ENCODE data around the gene HDGF. TPM values are rescaled to one million over a fixed set of nuclear protein-coding genes. Genes with fewer than 3 reads are reported as not detected.
A peak's percentile ranks its signal among the peaks of the same experiment; 100 is the strongest.

HDGF gene
- 100 to 1,000 TPM; 282 to 283 TPM for total RNA-seq

- intact Hi-C loops (cut with micrococcal nuclease): loop anchor here (1.0 kb wide), 4 partner anchors 10 to 65 kb away; partner anchors contain the start of genes ISG20L2, METTL25B, MRPL24 and PRCC
- DNase-seq: no peak
- CTCF ChIA-PET: interaction anchor here (1.2 to 4.0 kb wide), 3 partner anchors 10 to 23 kb away, joined by 5 to 48 read pairs (median 6); partner anchors contain the start of genes ISG20L2, METTL25B and MRPL24
- H3K4me1 Mint-ChIP-seq (ENCODE audit: low read depth): peaks cover 31% of the 10 kb centered on the region
- H3K27me3 Mint-ChIP-seq (ENCODE audit: low read depth): no peaks in the 10 kb centered on the region
- H3K4me3 Mint-ChIP-seq: peak within 1 kb of the TSS; percentile 99
- H3K27ac Mint-ChIP-seq: peak within 1 kb of the TSS; percentile 97
- H3K9me3 Mint-ChIP-seq: no peaks in the 10 kb centered on the region
- H3K36me3 Mint-ChIP-seq (ENCODE audit: low read depth): peaks cover 29% of the 10 kb centered on the region
These were observed at the start of gene HDGF for GRCh38 chr1:156751451-156751756. Gene HDGF (minus strand): TSS chr1:156751675. CDS start chr1:156751429, 246 bp downstream.

GRCh38 chr1:156797212-156797871, 45.9 kb upstream of the HDGF start:
- intact Hi-C loops (cut with micrococcal nuclease): loop anchor here (1.0 kb wide), 3 partner anchors 39 to 93 kb away; partner anchors contain the start of gene NTRK1
- Mint-ChIP-seq H3K27me3 (ENCODE audit: low read depth) (no peaks in the 10 kb centered on the region), H3K36me3 (ENCODE audit: low read depth) (peaks cover 39% of the 10 kb centered on the region), H3K4me3 (no peak overlapping the region), H3K4me1 (ENCODE audit: low read depth) (no peaks in the 10 kb centered on the region), H3K27ac (no peak overlapping the region), H3K9me3 (no peaks in the 10 kb centered on the region)
- peak; percentile 78 for DNase-seq
- CTCF ChIA-PET: interaction anchor here (0.6 to 9.4 kb wide), 14 partner anchors 10 to 107 kb away, joined by 3 to 177 read pairs (median 6); partner anchors contain the start of genes INSRR, NTRK1 and PEAR1

GRCh38 chr1:156796340-156797097, 45.0 kb upstream of the HDGF start:
- H3K4me3 Mint-ChIP-seq: no peak overlapping the region
- H3K4me1 Mint-ChIP-seq (ENCODE audit: low read depth): no peaks in the 10 kb centered on the region
- no peak for DNase-seq
- no peaks in the 10 kb centered on the region for H3K27me3 Mint-ChIP-seq (ENCODE audit: low read depth)
- no peaks in the 10 kb centered on the region for H3K9me3 Mint-ChIP-seq
- peaks cover 43% of the 10 kb centered on the region for H3K36me3 Mint-ChIP-seq (ENCODE audit: low read depth)
- CTCF ChIA-PET: interaction anchor here (0.6 to 9.4 kb wide), 20 partner anchors 9 to 271 kb away, joined by 3 to 177 read pairs (median 4); partner anchors contain the start of genes INSRR, NTRK1, PEAR1 and SH2D2A
- H3K27ac Mint-ChIP-seq: no peak overlapping the region
- intact Hi-C loops (cut with micrococcal nuclease): loop anchor here (1.0 kb wide), 3 partner anchors 40 to 94 kb away; partner anchors contain the start of gene NTRK1

GRCh38 chr1:156795787-156796186, 44.3 kb upstream of the HDGF start:
- no peaks in the 10 kb centered on the region for H3K27me3 Mint-ChIP-seq (ENCODE audit: low read depth)
- no peaks in the 10 kb centered on the region for H3K4me1 Mint-ChIP-seq (ENCODE audit: low read depth)
- H3K36me3 Mint-ChIP-seq (ENCODE audit: low read depth): peaks cover 39% of the 10 kb centered on the region
- no peak for DNase-seq
- H3K9me3 Mint-ChIP-seq: no peaks in the 10 kb centered on the region
- H3K4me3 Mint-ChIP-seq: no peak overlapping the region
- intact Hi-C loops (cut with micrococcal nuclease): no loop called here
- no peak overlapping the region for H3K27ac Mint-ChIP-seq
- CTCF ChIA-PET: interaction anchor here (0.7 to 9.4 kb wide), 11 partner anchors 8 to 271 kb away, joined by 3 to 177 read pairs (median 4); partner anchors contain the start of genes INSRR, NTRK1, PEAR1 and SH2D2A

- no peaks in the 10 kb centered on the region for H3K9me3 Mint-ChIP-seq
- H3K36me3 Mint-ChIP-seq (ENCODE audit: low read depth): peaks cover 39% of the 10 kb centered on the region
- no peak overlapping the region for H3K4me3 Mint-ChIP-seq
- no peaks in the 10 kb centered on the region for H3K27me3 Mint-ChIP-seq (ENCODE audit: low read depth)
- CTCF ChIA-PET: interaction anchor here (1.0 to 9.4 kb wide), 10 partner anchors 20 to 117 kb away, joined by 3 to 177 read pairs (median 11); partner anchors contain the start of genes INSRR, NTRK1, PEAR1 and SH2D2A
- DNase-seq: no peak
- intact Hi-C loops (cut with micrococcal nuclease): no loop called here
- H3K4me1 Mint-ChIP-seq (ENCODE audit: low read depth): no peaks in the 10 kb centered on the region
- H3K27ac Mint-ChIP-seq: no peak overlapping the region
These were observed 43.9 kb upstream of the HDGF start for GRCh38 chr1:156795374-156795733.

GRCh38 chr1:156794506-156795373, 43.3 kb upstream of the HDGF start:
- Mint-ChIP-seq H3K27ac (no peak overlapping the region), H3K36me3 (ENCODE audit: low read depth) (peaks cover 41% of the 10 kb centered on the region), H3K9me3 (no peaks in the 10 kb centered on the region), H3K4me3 (no peak overlapping the region), H3K4me1 (ENCODE audit: low read depth) (no peaks in the 10 kb centered on the region), H3K27me3 (ENCODE audit: low read depth) (no peaks in the 10 kb centered on the region)
- intact Hi-C loops (cut with micrococcal nuclease): no loop called here
- no peak for DNase-seq
- CTCF ChIA-PET: interaction anchor here (0.8 to 9.4 kb wide), 9 partner anchors 19 to 117 kb away, joined by 3 to 177 read pairs (median 4); partner anchors contain the start of genes INSRR, NTRK1, PEAR1 and SH2D2A

- Mint-ChIP-seq H3K36me3 (ENCODE audit: low read depth) (peaks cover 42% of the 10 kb centered on the region), H3K9me3 (no peaks in the 10 kb centered on the region), H3K4me1 (ENCODE audit: low read depth) (no peaks in the 10 kb centered on the region)
These were observed 38.3 kb upstream of the HDGF start for GRCh38 chr1:156789621-156790318.

GRCh38 chr1:156788136-156788535, 36.7 kb upstream of the HDGF start:
- peaks cover 36% of the 10 kb centered on the region for H3K36me3 Mint-ChIP-seq (ENCODE audit: low read depth)
- DNase-seq: no peak
- no peak overlapping the region for H3K4me3 Mint-ChIP-seq
- H3K27ac Mint-ChIP-seq: no peak overlapping the region
- H3K9me3 Mint-ChIP-seq: no peaks in the 10 kb centered on the region
- no peaks in the 10 kb centered on the region for H3K27me3 Mint-ChIP-seq (ENCODE audit: low read depth)
- intact Hi-C loops (cut with micrococcal nuclease): no loop called here
- H3K4me1 Mint-ChIP-seq (ENCODE audit: low read depth): no peaks in the 10 kb centered on the region
- CTCF ChIA-PET: interaction anchor here (0.6 to 1.2 kb wide), 3 partner anchors 8 to 62 kb away, joined by 3 to 4 read pairs (median 3); no protein-coding TSS in a partner anchor

More at GRCh38 chr1:156789621-156790318, 38.3 kb upstream of the HDGF start:
- no peak for DNase-seq
- CTCF ChIA-PET: interaction anchor here (0.9 to 3.6 kb wide), 4 partner anchors 24 to 102 kb away, joined by 3 to 13 read pairs (median 6); partner anchors contain the start of gene NTRK1
- intact Hi-C loops (cut with micrococcal nuclease): no loop called here
- no peak overlapping the region for H3K27ac Mint-ChIP-seq
- no peak overlapping the region for H3K4me3 Mint-ChIP-seq
- no peaks in the 10 kb centered on the region for H3K27me3 Mint-ChIP-seq (ENCODE audit: low read depth)

- no peak for DNase-seq
- no peaks in the 10 kb centered on the region for H3K9me3 Mint-ChIP-seq
- H3K4me1 Mint-ChIP-seq (ENCODE audit: low read depth): peaks cover 3% of the 10 kb centered on the region
- peaks cover 41% of the 10 kb centered on the region for H3K36me3 Mint-ChIP-seq (ENCODE audit: low read depth)
- CTCF ChIA-PET: interaction anchor here (0.7 to 1.4 kb wide), 3 partner anchors 17 to 97 kb away, joined by 3 to 5 read pairs (median 4); no protein-coding TSS in a partner anchor
- no peak overlapping the region for H3K4me3 Mint-ChIP-seq
- no peaks in the 10 kb centered on the region for H3K27me3 Mint-ChIP-seq (ENCODE audit: low read depth)
- H3K27ac Mint-ChIP-seq: peak overlapping the region; percentile 10
- intact Hi-C loops (cut with micrococcal nuclease): no loop called here
These were observed 35.2 kb upstream of the HDGF start for GRCh38 chr1:156786640-156787039.

GRCh38 chr1:156785458-156785857, 34.0 kb upstream of the HDGF start:
- H3K9me3 Mint-ChIP-seq: no peaks in the 10 kb centered on the region
- peaks cover 10% of the 10 kb centered on the region for H3K4me1 Mint-ChIP-seq (ENCODE audit: low read depth)
- DNase-seq: no peak
- no peaks in the 10 kb centered on the region for H3K27me3 Mint-ChIP-seq (ENCODE audit: low read depth)
- CTCF ChIA-PET: interaction anchor here (0.6 to 2.2 kb wide), 7 partner anchors 16 to 108 kb away, joined by 3 to 13 read pairs (median 3); partner anchors contain the start of gene NES
- intact Hi-C loops (cut with micrococcal nuclease): no loop called here
- peaks cover 40% of the 10 kb centered on the region for H3K36me3 Mint-ChIP-seq (ENCODE audit: low read depth)
- no peak overlapping the region for H3K27ac Mint-ChIP-seq
- H3K4me3 Mint-ChIP-seq: no peak overlapping the region
